ENCODE results near the gene CPTP. TPM values are rescaled to one million over a fixed set of nuclear protein-coding genes. Genes with fewer than 3 reads are reported as not detected.
A peak's percentile ranks its signal among the peaks of the same experiment; 100 is the strongest.

CPTP gene
- total RNA-seq, 1 donor from 2014 or later: 1.0 TPM

- Histone ChIP-seq H3K79me2 (ENCODE audit: low read depth) (peaks cover 86% of the 10 kb centered on the region), H3F3A (ENCODE audit: low read depth) (peaks cover 7% of the 10 kb centered on the region), H2AFZ (replicated peaks) (no peak overlapping the region), H3K36me3 (no peaks in the 10 kb centered on the region), H3K27me3 (no peaks in the 10 kb centered on the region), H3K4me2 (no peak overlapping the region), H4K20me1 (ENCODE audit: low read depth) (peaks cover 79% of the 10 kb centered on the region), H3K27ac (no peak overlapping the region), H3K9me3 (ENCODE audit: low read depth) (no peaks in the 10 kb centered on the region), H3K4me3 (no peak overlapping the region), H3K4me1 (peaks cover 4% of the 10 kb centered on the region), H3K9ac (no peak overlapping the region)
- Mint-ChIP-seq H3K4me3 (no peak overlapping the region), H3K9me3 (no peaks in the 10 kb centered on the region), H3K27me3 (ENCODE audit: insufficient read depth, low read depth) (peaks cover 10% of the 10 kb centered on the region), H3K27ac (no peak overlapping the region), H3K4me1 (peaks cover 11% of the 10 kb centered on the region), H3K36me3 (peaks cover 9% of the 10 kb centered on the region)
- no peak for DNase-seq (ENCODE audit: low spot score)
- no peak for TF ChIP-seq EZH2 (IDR thresholded peaks at IDR 0.05)
- TF ChIP-seq CTCF (IDR thresholded peaks at IDR 0.05): no peak
These were observed 3.1 kb upstream of the CPTP start for GRCh38 chr1:1321477-1321876.

- H3K4me2 ChIP-seq: no peak overlapping the region
- H3K36me3 Mint-ChIP-seq: peaks cover 7% of the 10 kb centered on the region
- H3K9me3 Mint-ChIP-seq: no peaks in the 10 kb centered on the region
- H4K20me1 ChIP-seq (ENCODE audit: low read depth): peaks cover 70% of the 10 kb centered on the region
- peaks cover 4% of the 10 kb centered on the region for H3K4me1 ChIP-seq
- no peaks in the 10 kb centered on the region for H3K9me3 ChIP-seq (ENCODE audit: low read depth)
- H3K4me1 Mint-ChIP-seq: peaks cover 11% of the 10 kb centered on the region
- H3F3A ChIP-seq (ENCODE audit: low read depth): no peaks in the 10 kb centered on the region
- H3K36me3 ChIP-seq: no peaks in the 10 kb centered on the region
- TF ChIP-seq CTCF (IDR thresholded peaks at IDR 0.05): no peak
- no peak for TF ChIP-seq EZH2 (IDR thresholded peaks at IDR 0.05)
- TF ChIP-seq EZH2phosphoT487 (IDR thresholded peaks at IDR 0.05): no peak
- H3K27me3 ChIP-seq: no peaks in the 10 kb centered on the region
- no peak overlapping the region for H3K4me3 ChIP-seq
- H3K4me3 Mint-ChIP-seq: peak overlapping the region; percentile 86
- H2AFZ ChIP-seq (replicated peaks): no peak overlapping the region
- H3K79me2 ChIP-seq (ENCODE audit: low read depth): peaks cover 77% of the 10 kb centered on the region
- H3K27ac ChIP-seq: no peak overlapping the region
- H3K9ac ChIP-seq: no peak overlapping the region
- H3K27ac Mint-ChIP-seq: no peak overlapping the region
- DNase-seq (ENCODE audit: low spot score): no peak
- peaks cover 13% of the 10 kb centered on the region for H3K27me3 Mint-ChIP-seq (ENCODE audit: insufficient read depth, low read depth)
These were observed 2.2 kb upstream of the CPTP start for GRCh38 chr1:1322418-1322817.

- H3K4me2 ChIP-seq: no peak overlapping the region
- DNase-seq (ENCODE audit: low spot score): no peak
- H3K27ac Mint-ChIP-seq: no peak overlapping the region
These were observed 1.6 kb upstream of the CPTP start for GRCh38 chr1:1322952-1323351.

More at GRCh38 chr1:1322952-1323351, 1.6 kb upstream of the CPTP start:
- no peaks in the 10 kb centered on the region for H3K27me3 ChIP-seq
- no peak overlapping the region for H3K9ac ChIP-seq
- Mint-ChIP-seq H3K9me3 (no peaks in the 10 kb centered on the region), H3K27me3 (ENCODE audit: insufficient read depth, low read depth) (peaks cover 13% of the 10 kb centered on the region), H3K4me1 (peaks cover 11% of the 10 kb centered on the region), H3K36me3 (peaks cover 7% of the 10 kb centered on the region), H3K4me3 (peak overlapping the region; percentile 91)
- no peaks in the 10 kb centered on the region for H3K36me3 ChIP-seq
- no peaks in the 10 kb centered on the region for H3K9me3 ChIP-seq (ENCODE audit: low read depth)
- no peaks in the 10 kb centered on the region for H3F3A ChIP-seq (ENCODE audit: low read depth)
- TF ChIP-seq EZH2phosphoT487 (IDR thresholded peaks at IDR 0.05) (no peak), CTCF (IDR thresholded peaks at IDR 0.05) (no peak), EZH2 (IDR thresholded peaks at IDR 0.05) (no peak)
- H4K20me1 ChIP-seq (ENCODE audit: low read depth): peaks cover 64% of the 10 kb centered on the region
- H2AFZ ChIP-seq (replicated peaks): no peak overlapping the region
- H3K4me3 ChIP-seq: no peak overlapping the region
- peaks cover 71% of the 10 kb centered on the region for H3K79me2 ChIP-seq (ENCODE audit: low read depth)
- H3K4me1 ChIP-seq: peaks cover 4% of the 10 kb centered on the region
- no peak overlapping the region for H3K27ac ChIP-seq

All from neural progenitor cell (in vitro differentiated cells).